Breast epithelium (tissue), 3 donors: ENCODE results near the gene RBM33.

Experiments
- CTCF ChIP-seq, 3 donors: fragments of 450-650 bp; IDR thresholded peaks; one replicate each; pipeline ENCODE4 v1.5.1; 2016 to 2017; ENCODE audit warnings: antibody characterized with exemption in 3 of 3, mild to moderate bottlenecking in 3 of 3, moderate library complexity in 3 of 3
- POLR2A ChIP-seq: fragments of 450-650 bp; IDR thresholded peaks from one replicate; pipeline ENCODE4 v1.6.1; 2016; ENCODE audit warnings: antibody characterized with exemption, mild to moderate bottlenecking, moderate library complexity
- POLR2AphosphoS5 ChIP-seq, 3 donors: sonication (generic); formaldehyde crosslinking; IDR thresholded peaks; one replicate each; pipeline ENCODE4 v1.6.1; 2017; ENCODE audit warnings: antibody characterized with exemption in 3 of 3

- TF ChIP-seq POLR2A: no peak
- TF ChIP-seq CTCF (IDR thresholded peaks at IDR 0.05): no peak
- TF ChIP-seq POLR2AphosphoS5 (IDR thresholded peaks at IDR 0.05): no peak
These were observed 105.1 kb downstream of the RBM33 start for GRCh38 chr7:155749578-155749977.
